ENCODE measurements around the gene CBL.
"Not testable (repeated sequence)": the region's sequence is repeated elsewhere in the genome, so short reads cannot be mapped to it uniquely, and the experiment has no call there.

The CBL gene

DNA sequence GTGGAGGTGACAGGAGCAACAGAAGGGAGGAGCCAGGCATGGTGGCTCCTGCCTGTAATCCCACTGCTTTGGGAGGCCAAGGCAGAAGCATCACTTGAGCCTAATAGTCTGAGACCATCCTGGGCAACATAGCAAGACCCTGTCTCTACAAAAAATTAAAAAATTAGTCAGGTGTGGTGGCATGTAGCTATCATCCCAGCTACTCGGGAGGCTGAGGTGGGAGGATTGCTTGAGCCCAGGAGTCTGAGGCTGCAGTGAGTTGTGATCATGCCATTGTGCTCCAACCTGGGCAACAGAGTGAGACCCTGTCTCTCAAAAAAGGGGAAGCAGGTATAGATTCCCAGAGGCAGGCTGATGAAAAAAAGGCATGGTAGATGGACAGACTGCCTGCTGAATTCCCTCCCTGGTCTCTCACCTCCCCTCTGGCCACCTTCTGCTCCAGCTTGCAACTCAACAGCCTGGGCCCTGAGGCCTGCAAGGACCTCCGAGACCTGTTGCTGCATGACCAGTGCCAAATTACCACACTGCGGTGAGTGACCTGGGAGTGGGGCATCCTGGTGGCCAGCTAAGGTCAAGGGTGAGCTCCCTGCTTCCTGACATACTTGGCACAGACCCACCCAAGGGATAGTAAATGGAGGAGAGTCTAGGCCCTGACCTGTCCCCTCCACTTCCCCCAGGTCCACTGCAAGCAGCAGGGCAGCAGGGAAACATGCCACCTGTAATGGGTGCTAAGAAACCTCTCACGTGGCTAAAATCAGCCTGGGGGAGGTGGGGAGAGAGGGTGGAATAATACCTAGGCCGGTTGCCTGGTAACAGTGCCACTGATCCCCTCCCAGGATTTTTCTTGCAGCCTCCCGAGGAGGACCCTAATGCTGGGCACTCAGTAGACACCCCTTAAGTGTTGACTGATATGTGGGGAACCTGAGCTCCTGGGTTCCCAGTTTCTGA lies 25.1 kb upstream of the CBL start:
- no peaks in the 10 kb centered on the region for H3K9me3 Mint-ChIP-seq
- H3K4me1 Mint-ChIP-seq = peaks cover 5% of the 10 kb centered on the region
- no peaks in the 10 kb centered on the region for H3K27me3 Mint-ChIP-seq (ENCODE audit: low read depth)
- H3K27ac Mint-ChIP-seq = no peak overlapping the region
- no peaks in the 10 kb centered on the region for H3K36me3 Mint-ChIP-seq (ENCODE audit: low read depth)
- TF ChIP-seq, protein P1, sequence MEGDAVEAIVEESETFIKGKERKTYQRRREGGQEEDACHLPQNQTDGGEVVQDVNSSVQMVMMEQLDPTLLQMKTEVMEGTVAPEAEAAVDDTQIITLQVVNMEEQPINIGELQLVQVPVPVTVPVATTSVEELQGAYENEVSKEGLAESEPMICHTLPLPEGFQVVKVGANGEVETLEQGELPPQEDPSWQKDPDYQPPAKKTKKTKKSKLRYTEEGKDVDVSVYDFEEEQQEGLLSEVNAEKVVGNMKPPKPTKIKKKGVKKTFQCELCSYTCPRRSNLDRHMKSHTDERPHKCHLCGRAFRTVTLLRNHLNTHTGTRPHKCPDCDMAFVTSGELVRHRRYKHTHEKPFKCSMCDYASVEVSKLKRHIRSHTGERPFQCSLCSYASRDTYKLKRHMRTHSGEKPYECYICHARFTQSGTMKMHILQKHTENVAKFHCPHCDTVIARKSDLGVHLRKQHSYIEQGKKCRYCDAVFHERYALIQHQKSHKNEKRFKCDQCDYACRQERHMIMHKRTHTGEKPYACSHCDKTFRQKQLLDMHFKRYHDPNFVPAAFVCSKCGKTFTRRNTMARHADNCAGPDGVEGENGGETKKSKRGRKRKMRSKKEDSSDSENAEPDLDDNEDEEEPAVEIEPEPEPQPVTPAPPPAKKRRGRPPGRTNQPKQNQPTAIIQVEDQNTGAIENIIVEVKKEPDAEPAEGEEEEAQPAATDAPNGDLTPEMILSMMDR (IDR thresholded peaks at IDR 0.05; ENCODE audit: unreplicated experiment in 3 of 3) = no peak
- no peak overlapping the region for H3K4me3 Mint-ChIP-seq

DNA sequence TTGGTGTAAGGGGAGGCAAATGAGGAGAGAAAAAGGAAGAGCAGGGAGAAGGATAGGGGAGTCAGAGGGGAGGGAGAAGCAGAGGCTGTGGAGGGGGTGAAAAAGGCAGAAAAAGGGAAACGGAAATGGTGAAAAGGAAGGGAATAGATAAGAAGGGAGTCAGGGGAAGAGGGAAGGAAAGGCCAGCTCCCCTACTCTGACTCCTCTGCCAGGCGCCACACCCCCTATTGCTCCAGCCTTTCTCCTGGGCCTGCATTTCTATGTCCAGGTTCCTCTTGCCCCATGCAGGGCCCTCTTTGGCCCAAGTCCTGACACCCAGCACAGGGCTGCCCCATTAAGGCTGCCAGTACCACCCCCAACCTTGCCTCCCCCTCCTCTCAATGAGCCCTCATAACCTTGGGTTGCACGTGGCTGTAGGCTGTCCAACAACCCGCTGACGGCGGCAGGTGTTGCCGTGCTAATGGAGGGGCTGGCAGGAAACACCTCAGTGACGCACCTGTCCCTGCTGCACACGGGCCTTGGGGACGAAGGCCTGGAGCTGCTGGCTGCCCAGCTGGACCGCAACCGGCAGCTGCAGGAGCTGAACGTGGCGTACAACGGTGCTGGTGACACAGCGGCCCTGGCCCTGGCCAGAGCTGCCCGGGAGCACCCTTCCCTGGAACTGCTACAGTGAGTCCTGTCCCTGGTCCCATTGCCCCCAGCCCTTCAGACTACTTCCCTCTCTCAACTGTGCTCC lies 24.3 kb upstream of the CBL start:
- Mint-ChIP-seq H3K4me3 (no peak overlapping the region), H3K9me3 (no peaks in the 10 kb centered on the region), H3K27me3 (ENCODE audit: low read depth) (no peaks in the 10 kb centered on the region), H3K27ac (no peak overlapping the region), H3K4me1 (peaks cover 5% of the 10 kb centered on the region), H3K36me3 (ENCODE audit: low read depth) (no peaks in the 10 kb centered on the region)
- TF ChIP-seq, protein P1 (IDR thresholded peaks at IDR 0.05; ENCODE audit: unreplicated experiment in 3 of 3) = no peak

DNA sequence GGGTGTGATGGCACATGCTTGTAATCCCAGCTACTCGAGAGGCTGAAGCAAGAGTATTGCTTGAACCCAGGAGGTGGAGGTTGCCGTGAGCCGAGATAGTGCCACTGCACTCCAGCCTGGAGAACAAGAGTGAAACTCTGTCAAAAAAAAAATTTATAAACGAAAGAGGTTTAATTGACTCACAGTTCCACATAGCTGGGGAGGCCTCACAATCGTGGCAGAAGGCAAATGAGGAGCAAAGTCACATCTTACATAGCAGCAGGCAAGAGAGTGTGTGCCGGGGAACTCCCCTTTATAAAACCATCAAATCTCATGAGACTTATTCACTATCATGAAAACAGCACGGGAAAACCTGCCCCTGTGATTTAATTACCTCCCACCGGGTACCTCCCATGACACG lies 21.7 kb upstream of the CBL start:
- H3K27ac Mint-ChIP-seq; H3K9me3 Mint-ChIP-seq; H3K36me3 Mint-ChIP-seq (ENCODE audit: low read depth); H3K4me1 Mint-ChIP-seq; H3K4me3 Mint-ChIP-seq; H3K27me3 Mint-ChIP-seq (ENCODE audit: low read depth): not testable (repeated sequence)

DNA sequence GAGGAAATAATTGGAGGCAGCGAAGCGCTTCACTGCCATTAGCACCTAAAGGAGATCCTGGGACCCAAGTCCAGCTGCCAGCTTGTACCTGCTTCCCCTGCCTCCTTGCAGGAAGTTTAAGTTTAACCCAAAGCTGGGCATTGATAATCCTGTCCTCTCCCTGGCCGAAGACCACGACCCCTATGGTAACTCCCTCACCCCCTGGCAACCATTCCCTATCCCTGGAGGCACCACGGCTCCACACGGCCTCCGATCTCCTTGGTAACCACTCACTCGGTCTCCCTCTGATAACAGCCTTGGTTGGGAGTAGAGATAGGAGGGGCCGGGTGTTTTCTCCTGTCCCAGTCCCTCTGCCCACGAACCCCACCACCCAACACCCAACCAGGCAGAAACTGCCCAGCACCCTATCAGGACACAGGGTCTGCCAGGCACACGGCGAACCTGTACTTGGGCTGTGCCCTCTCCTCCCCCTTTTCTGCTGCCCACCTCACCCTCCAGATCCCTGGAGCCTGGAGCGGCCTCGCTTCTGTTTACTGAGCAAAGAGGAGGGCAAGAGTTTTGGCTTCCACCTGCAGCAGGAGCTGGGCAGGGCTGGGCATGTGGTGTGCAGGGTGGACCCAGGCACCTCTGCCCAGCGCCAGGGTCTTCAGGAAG lies 20.0 kb upstream of the CBL start:
- H3K9me3 Mint-ChIP-seq = no peaks in the 10 kb centered on the region
- H3K27ac Mint-ChIP-seq = peak overlapping the region in 2 of 3 experiments; percentile 12 to 82
- H3K36me3 Mint-ChIP-seq (ENCODE audit: low read depth) = no peaks in the 10 kb centered on the region
- H3K27me3 Mint-ChIP-seq (ENCODE audit: low read depth) = peaks cover 5% of the 10 kb centered on the region
- TF ChIP-seq, protein P1 (IDR thresholded peaks at IDR 0.05; ENCODE audit: unreplicated experiment in 3 of 3) = no peak
- H3K4me3 Mint-ChIP-seq = peak overlapping the region in 2 of 3 experiments; percentile 24 to 56
- H3K4me1 Mint-ChIP-seq = no peaks in the 10 kb centered on the region

DNA sequence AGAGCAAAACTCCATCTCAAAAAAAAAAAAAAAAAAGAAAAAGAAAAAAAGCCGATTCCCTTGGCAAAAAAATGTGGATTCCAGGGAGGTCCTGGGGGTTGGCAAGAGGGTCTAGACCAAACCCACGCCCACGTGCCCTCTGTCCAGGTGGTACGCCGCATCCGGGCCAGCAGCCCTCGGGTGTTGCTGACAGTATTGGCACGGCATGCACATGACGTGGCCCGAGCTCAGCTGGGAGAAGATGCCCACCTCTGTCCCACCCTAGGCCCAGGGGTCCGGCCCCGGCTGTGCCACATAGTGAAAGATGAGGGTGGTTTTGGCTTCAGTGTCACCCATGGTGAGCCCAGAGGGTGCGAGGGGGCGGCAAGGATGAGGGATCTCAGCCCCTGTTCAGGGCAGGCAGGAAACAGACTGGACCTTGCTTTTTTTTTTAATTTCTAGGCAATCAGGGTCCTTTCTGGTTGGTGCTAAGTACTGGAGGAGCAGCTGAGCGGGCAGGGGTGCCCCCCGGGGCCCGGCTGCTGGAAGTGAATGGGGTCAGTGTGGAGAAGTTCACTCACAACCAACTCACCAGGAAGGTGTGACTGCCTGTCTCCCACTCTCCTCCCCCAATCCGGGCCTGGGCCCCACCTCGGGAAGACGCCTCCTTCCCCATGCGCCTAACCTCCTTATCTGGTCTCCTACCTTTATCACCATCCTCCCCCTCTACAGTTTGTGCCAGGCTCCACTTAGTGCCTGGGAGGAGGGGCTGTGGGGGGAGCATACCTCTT lies 18.8 kb upstream of the CBL start:
- Mint-ChIP-seq H3K27me3 (ENCODE audit: low read depth) (peaks cover 5% of the 10 kb centered on the region), H3K4me1 (no peaks in the 10 kb centered on the region), H3K36me3 (ENCODE audit: low read depth) (no peaks in the 10 kb centered on the region), H3K4me3 (no peak overlapping the region), H3K27ac (no peak overlapping the region), H3K9me3 (no peaks in the 10 kb centered on the region)
- TF ChIP-seq, protein P1 (IDR thresholded peaks at IDR 0.05; ENCODE audit: unreplicated experiment in 3 of 3) = no peak
